H1 (cell line): ENCODE results near the gene SLC43A2. TPM values are rescaled to one million over a fixed set of nuclear protein-coding genes. Genes with fewer than 3 reads are reported as not detected.
A peak's percentile ranks its signal among the peaks of the same experiment; 100 is the strongest.

Source experiments
- CTCF ChIA-PET: fragments of 300-600 bp; sonication (Branson Sonifier 250); formaldehyde crosslinking; loops from one replicate; lab custom pipeline; 2021; ENCODE audit not compliant: partially characterized antibody; lab: Charles Lee
- POLR2A ChIA-PET: fragments of 300-600 bp; sonication (Branson Sonifier 250); formaldehyde crosslinking; loops from one replicate; lab custom pipeline; 2021; ENCODE audit warnings: inconsistent platforms; ENCODE audit not compliant: partially characterized antibody; lab: Charles Lee
- DNase-seq, 2 experiments: peaks; one replicate each; pipeline versions ENCODE4 v3.0.0 to v3.0.0-alpha.2; 2010 to 2022; ENCODE audit warnings: low spot score in 2 of 2, low read depth in 1 of 2, mixed read lengths in 1 of 2
- FAIRE-seq: peaks from 2 replicates; lab custom pipeline; 2011; peaks lifted over from hg19 to GRCh38; lab: Jason Lieb, UNC
- H2AFZ ChIP-seq: 2 replicates; pipeline ENCODE4 v1.8.1; 2012; ENCODE audit warnings: low read length, inconsistent platforms
- H2AK5ac ChIP-seq: 2 replicates; pipeline ENCODE4 v1.6.1; 2013; ENCODE audit warnings: low read depth, low read length
- H2BK120ac ChIP-seq: replicated peaks from 2 replicates; pipeline ENCODE3; 2013; ENCODE audit warnings: low read depth, low read length, inconsistent platforms
- H2BK12ac ChIP-seq: 2 replicates; pipeline ENCODE4 v1.6.1; 2013; ENCODE audit warnings: low read depth, low read length
- H2BK15ac ChIP-seq: 2 replicates; pipeline ENCODE4 v1.6.1; 2013; ENCODE audit warnings: low read length
- H2BK20ac ChIP-seq: 2 replicates; pipeline ENCODE4 v1.6.1; 2013; ENCODE audit warnings: low read length
- H2BK5ac ChIP-seq: 2 replicates; pipeline ENCODE4 v1.6.1; 2013; ENCODE audit warnings: low read depth, low read length
- H3K14ac ChIP-seq: 2 replicates; pipeline ENCODE4 v1.6.1; 2013; ENCODE audit warnings: inconsistent platforms; ENCODE audit not compliant: insufficient read length
- H3K18ac ChIP-seq: 2 replicates; pipeline ENCODE4 v1.6.1; 2013; ENCODE audit warnings: low read length; ENCODE audit errors: extremely low read depth
- H3K23ac ChIP-seq: 2 replicates; pipeline ENCODE4 v1.6.1; 2013; ENCODE audit warnings: inconsistent platforms; ENCODE audit not compliant: insufficient read length
- H3K23me2 ChIP-seq: 2 replicates; pipeline ENCODE4 v1.6.1; 2013; ENCODE audit warnings: low read depth, low read length
- H3K27ac ChIP-seq: 2 replicates; pipeline ENCODE4 v1.6.1; 2011; ENCODE audit warnings: low read depth, low read length, inconsistent platforms
- H3K27me3 ChIP-seq, 4 experiments: replicated peaks in 1 of 4; 1 replicate in 1 of 4; 2 replicates in 3 of 4; pipeline versions ENCODE4 v1.6.1 to v1.8.1; 2011 to 2013; ENCODE audit warnings: low read length in 3 of 4, mild to moderate bottlenecking in 3 of 4, inconsistent platforms in 2 of 4, mixed read lengths in 2 of 4, moderate library complexity in 1 of 4; ENCODE audit not compliant: control insufficient read depth in 3 of 4, insufficient read depth in 3 of 4; ENCODE audit errors: extremely low read depth in 1 of 4
- H3K36me3 ChIP-seq, 4 experiments: 2 replicates each; pipeline versions ENCODE4 v1.6.1 to v1.8.1; 2011 to 2013; ENCODE audit warnings: mild to moderate bottlenecking in 4 of 4, low read length in 3 of 4, moderate library complexity in 2 of 4, control low read depth in 1 of 4, inconsistent platforms in 1 of 4; ENCODE audit not compliant: insufficient read depth in 4 of 4, control insufficient read depth in 2 of 4
- H3K4ac ChIP-seq: replicated peaks from 2 replicates; pipeline ENCODE3; 2013; ENCODE audit warnings: low read length, low read depth, mixed read lengths, inconsistent platforms; ENCODE audit not compliant: insufficient read length
- H3K4me1 ChIP-seq, 4 experiments: replicated peaks in 1 of 4; 1 replicate in 1 of 4; 2 replicates in 3 of 4; pipeline versions ENCODE4 v1.6.1 to v1.8.1; 2011 to 2013; ENCODE audit warnings: low read length in 3 of 4, inconsistent platforms in 2 of 4, mixed read lengths in 1 of 4; ENCODE audit not compliant: insufficient read depth in 4 of 4, control insufficient read depth in 3 of 4
- H3K4me2 ChIP-seq, 2 experiments: 2 replicates each; pipeline versions ENCODE4 v1.6.1 to v1.8.1; 2011 to 2013; ENCODE audit warnings: low read depth in 2 of 2, low read length in 2 of 2, control low read depth in 1 of 2, inconsistent platforms in 1 of 2, mild to moderate bottlenecking in 1 of 2; ENCODE audit not compliant: insufficient read depth in 1 of 2
- H3K4me3 ChIP-seq, 4 experiments: fragments of 200-600, 300-600 bp in 1 of 4; sonication (generic), shearing (Covaris generic), sonication (Bioruptor Twin) in 1 of 4; 2 replicates each; pipeline versions ENCODE4 v1.5.1 to v1.8.1; 2011 to 2016; ENCODE audit warnings: low read length in 4 of 4, low read depth in 3 of 4, control low read depth in 2 of 4, inconsistent platforms in 2 of 4, mild to moderate bottlenecking in 2 of 4, mixed read lengths in 1 of 4, moderate library complexity in 1 of 4; ENCODE audit not compliant: insufficient read depth in 2 of 4; ENCODE audit errors: extremely low read depth in 1 of 4
- H3K56ac ChIP-seq: replicated peaks from 2 replicates; pipeline ENCODE3; 2013; ENCODE audit warnings: low read depth, mild to moderate bottlenecking, mixed read lengths, low read length, inconsistent platforms; ENCODE audit not compliant: insufficient read length
- H3K79me1 ChIP-seq: 2 replicates; pipeline ENCODE4 v1.6.1; 2013; ENCODE audit warnings: low read depth, low read length, control low read depth
- H3K79me2 ChIP-seq, 2 experiments: 2 replicates each; pipeline versions ENCODE4 v1.6.1 to v1.8.1; 2012 to 2013; ENCODE audit warnings: low read length in 2 of 2, mild to moderate bottlenecking in 2 of 2, inconsistent platforms in 1 of 2; ENCODE audit not compliant: insufficient read depth in 2 of 2, control insufficient read depth in 1 of 2
- H3K9ac ChIP-seq, 4 experiments: replicated peaks in 1 of 4; 1 replicate in 1 of 4; 2 replicates in 3 of 4; pipeline versions ENCODE4 v1.6.1 to v1.8.1; 2011 to 2013; ENCODE audit warnings: low read depth in 3 of 4, low read length in 3 of 4, control low read depth in 2 of 4, mild to moderate bottlenecking in 2 of 4, moderate library complexity in 2 of 4, inconsistent platforms in 1 of 4; ENCODE audit errors: extremely low read depth in 1 of 4
- H3K9me3 ChIP-seq, 2 experiments: 2 replicates each; pipeline versions ENCODE4 v1.6.1 to v1.8.1; 2012 to 2013; ENCODE audit warnings: mild to moderate bottlenecking in 2 of 2, moderate library complexity in 2 of 2, control low read depth in 1 of 2, inconsistent platforms in 1 of 2, low read depth in 1 of 2, low read length in 1 of 2, mixed read lengths in 1 of 2; ENCODE audit not compliant: insufficient read depth in 2 of 2
- H4K20me1 ChIP-seq, 2 experiments: replicated peaks in 1 of 2; 2 replicates each; pipeline versions ENCODE3 to v1.8.1; 2011 to 2013; ENCODE audit warnings: inconsistent platforms in 2 of 2, low read length in 2 of 2, mild to moderate bottlenecking in 1 of 2; ENCODE audit not compliant: insufficient read depth in 2 of 2, control insufficient read depth in 1 of 2
- H4K5ac ChIP-seq: 2 replicates; pipeline ENCODE4 v1.6.1; 2013; ENCODE audit warnings: low read length, low read depth, mixed read lengths, inconsistent platforms; ENCODE audit not compliant: insufficient read length
- H4K8ac ChIP-seq: 2 replicates; pipeline ENCODE4 v1.8.0; 2013; ENCODE audit warnings: mild to moderate bottlenecking, moderate library complexity, low read length, inconsistent platforms; ENCODE audit not compliant: insufficient read depth; ENCODE audit errors: extremely low read depth
- H4K91ac ChIP-seq: replicated peaks from 2 replicates; pipeline ENCODE3; 2013; ENCODE audit warnings: low read length, mixed read lengths, inconsistent platforms; ENCODE audit not compliant: insufficient read length
- BACH1 ChIP-seq: IDR thresholded peaks from 2 replicates; pipeline ENCODE4 v1.6.1; 2012; ENCODE audit warnings: low read length, improper control_type of control experiment
- POLR2AphosphoS5 ChIP-seq: IDR thresholded peaks from 2 replicates; pipeline ENCODE4 v1.6.1; 2011; ENCODE audit warnings: low read depth, low read length
- SIN3A ChIP-seq, 2 experiments: IDR thresholded peaks in 1 of 2; conservative IDR thresholded peaks in 1 of 2; 2 replicates each; pipeline ENCODE4 v1.6.1; 2011 to 2012; ENCODE audit warnings: low read length in 2 of 2, improper control_type of control experiment in 1 of 2, low read depth in 1 of 2, mild to moderate bottlenecking in 1 of 2
- TAF7 ChIP-seq: optimal IDR thresholded peaks from 2 replicates; pipeline ENCODE3; 2011; ENCODE audit warnings: low read depth, mild to moderate bottlenecking, inconsistent platforms, low read length, moderate library complexity, borderline replicate concordance
- WGBS, 2 experiments: shearing (Covaris generic) in 1 of 2; methylation state at CpG; one replicate each; pipeline versions ENCODE4 v1.1.6 to v1.1.7; 2013 to 2015; ENCODE audit warnings: low lambda C conversion rate in 2 of 2, mixed read lengths in 2 of 2, inconsistent platforms in 1 of 2, low coverage in 1 of 2, missing lambda C conversion rate in 1 of 2; ENCODE audit not compliant: insufficient replicate concordance in 2 of 2, insufficient coverage in 1 of 2, insufficient read length in 1 of 2; ENCODE audit errors: extremely low coverage in 1 of 2, missing lambda C conversion rate in 1 of 2; 5-methylcytosine and 5-hydroxymethylcytosine counted together
- polyA plus RNA-seq, 7 experiments: library from polyadenylated mRNA; depleted of rRNA in 3 of 7; stranded (reverse) in 5 of 7; unstranded in 2 of 7; fragments of >200 nt in 5 of 7; fragments of 200-250 nt in 2 of 7; gene quantifications; 1 replicate in 5 of 7; 2 replicates in 1 of 7; 4 replicates in 1 of 7; pipeline versions ENCODE4 v1.2.1 to v1.2.3, GENCODE V29; 2011 to 2013; ENCODE audit warnings: missing spikeins in 2 of 7, mixed read lengths in 2 of 7
- total RNA-seq: library from RNA; stranded (reverse); fragmentation: NEBNext Ultra II Directional; extraction: Animal tissue kit (Norgen Biotek cat#: 25700); gene quantifications from 2 replicates; pipeline ENCODE4 v1.2.1, GENCODE V29; 2021
- TF ChIP-seq, protein P1 (sequence below): IDR thresholded peaks from 2 replicates; pipeline ENCODE4 v1.6.1; 2012; ENCODE audit warnings: inconsistent platforms

Gene SLC43A2
- total and polyA plus RNA-seq, 2 of the 8 experiments (the other 6 are each of a cell fraction or from before 2014, with no cell fraction given) = 6.6 to 10.5 TPM

DNA sequence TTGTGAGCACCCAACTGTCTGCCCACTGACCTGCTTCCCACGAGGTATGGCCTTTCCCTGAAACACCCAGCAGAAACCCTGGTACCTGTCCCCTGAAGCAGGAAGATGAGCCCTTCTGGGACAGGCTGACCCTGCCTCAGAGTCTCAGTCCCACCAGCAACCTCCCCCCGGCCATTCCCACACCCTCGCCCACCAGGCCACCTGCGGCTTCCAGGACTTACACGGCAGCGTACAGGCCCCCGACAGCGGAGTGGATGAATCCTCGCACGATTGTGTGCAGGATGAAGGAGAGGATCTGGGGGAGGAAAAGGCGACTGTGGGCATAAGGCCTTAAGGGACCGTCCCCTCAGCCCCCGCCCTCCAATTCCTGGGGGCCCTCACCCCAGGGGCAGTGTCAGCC lies 50.6 kb downstream of the SLC43A2 start:
- Histone ChIP-seq H3K79me2 (no peaks in the 10 kb centered on the region), H3K9me3 (no peaks in the 10 kb centered on the region), H3K18ac (peak overlapping the region; percentile 60), H4K8ac (peak overlapping the region; percentile 9), H3K14ac (no peak overlapping the region), H2BK20ac (0 out of 2 replicates have a peak overlapping the region, but pooled peaks have one; percentile 61), H3K4me3 (no peak overlapping the region), H3K27me3 (no peaks in the 10 kb centered on the region), H3K56ac (no peak overlapping the region), H3K4ac (no peak overlapping the region), H4K20me1 (no peaks in the 10 kb centered on the region), H3K27ac (no peak overlapping the region), H3K23ac (no peak overlapping the region), H4K91ac (peak overlapping the region; percentile 54), H2BK5ac (no peak overlapping the region; the same call in 1 of the 2 replicates), H2AFZ (no peak overlapping the region), H3K4me2 (no peak overlapping the region), H2BK15ac (peak overlapping the region; percentile 88), H2BK120ac (no peak overlapping the region), H3K4me1 (peaks cover 0 to 18% (median 13%) of the 10 kb centered on the region in 4 experiments; a peak in 5 of 7 replicates), H4K5ac (no peak overlapping the region), H3K9ac (no peak overlapping the region), H2AK5ac (no peak overlapping the region), H3K23me2 (no peaks in the 10 kb centered on the region), H2BK12ac (peak overlapping the region; percentile 84; the same call in 1 of the 2 replicates), H3K79me1 (no peaks in the 10 kb centered on the region), H3K36me3 (no peaks in the 10 kb centered on the region)
- FAIRE-seq = no peak
- ChIA-PET POLR2A (interaction anchor here (1.3 to 1.6 kb wide), 2 partner anchors 8 to 27 kb away, joined by 3 to 7 read pairs; no protein-coding TSS in a partner anchor), CTCF (interaction anchor here (1.0 to 10.2 kb wide), 8 partner anchors 7 to 71 kb away, joined by 3 to 146 read pairs (median 4); partner anchors contain the start of gene SLC43A2)
- DNase-seq = no peak
- 89% methylated on average over 11 of the region's 13 CpGs; no CpG with 5 or more reads in 1 of the 2 experiments for WGBS, 2 experiments
- TF ChIP-seq SIN3A (conservative IDR thresholded peaks at IDR 0.05 in 1 of 2, IDR thresholded peaks at IDR 0.05 in 1 of 2; ENCODE audit: low read depth in 1 of 2, low read length in 2 of 2) (no peak), POLR2AphosphoS5 (no peak), BACH1 (no peak), TAF7 (no peak)
- TF ChIP-seq, protein P1, sequence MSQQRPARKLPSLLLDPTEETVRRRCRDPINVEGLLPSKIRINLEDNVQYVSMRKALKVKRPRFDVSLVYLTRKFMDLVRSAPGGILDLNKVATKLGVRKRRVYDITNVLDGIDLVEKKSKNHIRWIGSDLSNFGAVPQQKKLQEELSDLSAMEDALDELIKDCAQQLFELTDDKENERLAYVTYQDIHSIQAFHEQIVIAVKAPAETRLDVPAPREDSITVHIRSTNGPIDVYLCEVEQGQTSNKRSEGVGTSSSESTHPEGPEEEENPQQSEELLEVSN = no peak
